HEK293 (cell line): ENCODE measurements around the gene CACNA1F.

Experiments
- CTCF ChIA-PET: fragments of 350-600 bp; formaldehyde crosslinking; extraction: SDS; loops from one replicate; lab custom pipeline; 2021; ENCODE audit warnings: antibody characterized with exemption; lab: Yijun Ruan, JAX
- POLR2A ChIA-PET: fragments of 300-600 bp; formaldehyde crosslinking; extraction: SDS; loops from one replicate; lab custom pipeline; 2020; ENCODE audit warnings: antibody characterized with exemption, inconsistent platforms; lab: Yijun Ruan, JAX
- H3K27ac ChIP-seq: fragments of 200-500 bp; sonication (Bioruptor generic); 2 replicates; pipeline ENCODE4 v1.5.1; 2014; ENCODE audit warnings: low read depth, low read length, control low read depth, inconsistent platforms; ENCODE audit errors: extremely low read depth
- H3K36me3 ChIP-seq, 2 experiments: fragments of 200-500 bp in 1 of 2; sonication (Bioruptor generic) in 1 of 2; 1 replicate in 1 of 2; 2 replicates in 1 of 2; pipeline ENCODE4 v1.5.1; 2014 to 2017; ENCODE audit warnings: inconsistent platforms in 2 of 2, low read length in 2 of 2; ENCODE audit not compliant: control insufficient read depth in 2 of 2, insufficient read depth in 1 of 2
- H3K4me1 ChIP-seq: fragments of 200-500 bp; sonication (Bioruptor generic); 2 replicates; pipeline ENCODE4 v1.5.1; 2014; ENCODE audit warnings: mild to moderate bottlenecking, low read length, inconsistent platforms; ENCODE audit not compliant: control insufficient read depth, insufficient read depth
- H3K4me3 ChIP-seq: 2 replicates; pipeline ENCODE4 v1.5.1; 2011; ENCODE audit warnings: low read depth, mild to moderate bottlenecking, control low read depth, low read length, moderate library complexity
- H3K9me3 ChIP-seq: fragments of 200-500 bp; sonication (Bioruptor generic); 2 replicates; pipeline ENCODE4 v1.5.1; 2014; ENCODE audit warnings: low read depth, low read length, inconsistent platforms; ENCODE audit not compliant: control insufficient read depth, insufficient read depth
- EGR2 ChIP-seq: fragments of 450-650 bp; formaldehyde crosslinking; IDR thresholded peaks from 2 replicates; pipeline ENCODE4 v1.5.1; 2016; ENCODE audit warnings: low read depth, missing biosample characterization, missing genetic modification characterization
- FEZF1 ChIP-seq: fragments of 450-650 bp; formaldehyde crosslinking; IDR thresholded peaks from 2 replicates; pipeline ENCODE4 v1.5.1; 2016; ENCODE audit warnings: missing biosample characterization, missing genetic modification characterization
- GLIS2 ChIP-seq: fragments of 450-650 bp; formaldehyde crosslinking; IDR thresholded peaks from 2 replicates; pipeline ENCODE4 v1.5.1; 2016; ENCODE audit warnings: missing biosample characterization, missing genetic modification characterization
- HOXD13 ChIP-seq: sonication (generic); formaldehyde crosslinking; IDR thresholded peaks from 2 replicates; pipeline ENCODE4 v1.8.0; 2022; ENCODE audit warnings: missing genetic modification reagents, borderline replicate concordance
- OSR2 ChIP-seq: fragments of 450-650 bp; formaldehyde crosslinking; IDR thresholded peaks from 2 replicates; pipeline ENCODE4 v1.5.1; 2016; ENCODE audit warnings: missing biosample characterization, missing genetic modification characterization
- PRDM4 ChIP-seq: fragments of 450-650 bp; formaldehyde crosslinking; IDR thresholded peaks from 2 replicates; pipeline ENCODE4 v1.5.1; 2017; ENCODE audit warnings: missing biosample characterization, missing genetic modification characterization
- SP2 ChIP-seq: fragments of 450-650 bp; formaldehyde crosslinking; IDR thresholded peaks from 2 replicates; pipeline ENCODE4 v1.5.1; 2016; ENCODE audit warnings: missing biosample characterization, missing genetic modification characterization
- TRIM28 ChIP-seq: IDR thresholded peaks from 2 replicates; pipeline ENCODE4 v1.6.1; 2011; ENCODE audit warnings: low read length, control low read depth, borderline replicate concordance
- ZNF10 ChIP-seq: fragments of 450-650 bp; formaldehyde crosslinking; IDR thresholded peaks from 2 replicates; pipeline ENCODE4 v1.5.1; 2017; ENCODE audit warnings: missing biosample characterization, missing genetic modification characterization
- ZNF112 ChIP-seq: fragments of 450-650 bp; formaldehyde crosslinking; IDR thresholded peaks from 2 replicates; pipeline ENCODE4 v1.5.0; 2017; ENCODE audit warnings: missing biosample characterization, missing genetic modification characterization
- ZNF133 ChIP-seq: fragments of 450-650 bp; formaldehyde crosslinking; IDR thresholded peaks from 2 replicates; pipeline ENCODE4 v1.5.1; 2016; ENCODE audit warnings: missing biosample characterization, missing genetic modification characterization
- ZNF155 ChIP-seq: fragments of 450-650 bp; formaldehyde crosslinking; IDR thresholded peaks from 2 replicates; pipeline ENCODE4 v1.5.1; 2016; ENCODE audit warnings: missing biosample characterization, missing genetic modification characterization
- ZNF157 ChIP-seq: fragments of 450-650 bp; formaldehyde crosslinking; IDR thresholded peaks from 2 replicates; pipeline ENCODE4 v1.5.1; 2016; ENCODE audit warnings: missing biosample characterization, missing genetic modification characterization
- ZNF335 ChIP-seq: fragments of 450-650 bp; formaldehyde crosslinking; conservative IDR thresholded peaks from 2 replicates; pipeline ENCODE4 v1.5.1; 2016; ENCODE audit warnings: missing biosample characterization, missing genetic modification characterization
- ZNF354C ChIP-seq: fragments of 450-650 bp; formaldehyde crosslinking; IDR thresholded peaks from 2 replicates; pipeline ENCODE4 v1.5.1; 2016; ENCODE audit warnings: missing biosample characterization, missing genetic modification characterization, low read depth, borderline replicate concordance
- ZNF426 ChIP-seq: fragments of 450-650 bp; formaldehyde crosslinking; IDR thresholded peaks from 2 replicates; pipeline ENCODE4 v1.5.1; 2017; ENCODE audit warnings: missing biosample characterization, missing genetic modification characterization, mild to moderate bottlenecking, inconsistent platforms, moderate library complexity
- ZNF513 ChIP-seq: fragments of 450-650 bp; IDR thresholded peaks from 2 replicates; pipeline ENCODE4 v1.5.1; 2018; ENCODE audit warnings: missing biosample characterization, missing genetic modification characterization
- ZNF529 ChIP-seq: fragments of 450-650 bp; formaldehyde crosslinking; IDR thresholded peaks from 2 replicates; pipeline ENCODE4 v1.5.1; 2017; ENCODE audit warnings: missing genetic modification characterization, missing biosample characterization; ENCODE audit not compliant: insufficient replicate concordance
- ZNF530 ChIP-seq: fragments of 450-650 bp; formaldehyde crosslinking; IDR thresholded peaks from 2 replicates; pipeline ENCODE4 v1.5.1; 2016; ENCODE audit warnings: low read depth, missing biosample characterization, missing genetic modification characterization
- ZNF544 ChIP-seq: fragments of 450-650 bp; formaldehyde crosslinking; IDR thresholded peaks from 2 replicates; pipeline ENCODE4 v1.5.0; 2017; ENCODE audit warnings: missing biosample characterization, missing genetic modification characterization
- ZNF580 ChIP-seq: fragments of 450-650 bp; formaldehyde crosslinking; IDR thresholded peaks from 2 replicates; pipeline ENCODE4 v1.5.1; 2016; ENCODE audit warnings: missing biosample characterization, missing genetic modification characterization
- ZNF660 ChIP-seq: fragments of 450-650 bp; IDR thresholded peaks from 2 replicates; pipeline ENCODE4 v1.5.1; 2018; ENCODE audit warnings: missing biosample characterization, mild to moderate bottlenecking, missing genetic modification characterization
- ZNF677 ChIP-seq: fragments of 450-650 bp; IDR thresholded peaks from 2 replicates; pipeline ENCODE4 v1.5.0; 2018; ENCODE audit warnings: missing biosample characterization, mild to moderate bottlenecking, missing genetic modification characterization, moderate library complexity
- ZNF701 ChIP-seq: fragments of 450-650 bp; formaldehyde crosslinking; IDR thresholded peaks from 2 replicates; pipeline ENCODE4 v1.5.1; 2016; ENCODE audit warnings: missing biosample characterization, missing genetic modification characterization
- ZNF785 ChIP-seq: fragments of 450-650 bp; formaldehyde crosslinking; IDR thresholded peaks from 2 replicates; pipeline ENCODE4 v1.5.1; 2016; ENCODE audit warnings: missing biosample characterization, missing genetic modification characterization
- ZNF792 ChIP-seq: fragments of 450-650 bp; formaldehyde crosslinking; IDR thresholded peaks from 2 replicates; pipeline ENCODE4 v1.5.1; 2016; ENCODE audit warnings: missing biosample characterization, missing genetic modification characterization

Gene CACNA1F

GRCh38 chrX:49208399-49208798 lies 24.7 kb downstream of the CACNA1F start:
- no peak overlapping the region for H3K27ac ChIP-seq
- TF ChIP-seq EGR2 (tag by site-specific recombination) (peak; percentile 32; the same call in 1 of the 2 replicates), ZNF155 (tag by site-specific recombination) (no peak)
- POLR2A ChIA-PET, result no interaction called here
- H3K4me3 ChIP-seq, result no peak overlapping the region
- no peaks in the 10 kb centered on the region for H3K9me3 ChIP-seq
- CTCF ChIA-PET, result no interaction called here
- no peaks in the 10 kb centered on the region for H3K36me3 ChIP-seq
- no peaks in the 10 kb centered on the region for H3K4me1 ChIP-seq

GRCh38 chrX:49206543-49206942 lies 26.6 kb downstream of the CACNA1F start:
- TF ChIP-seq ZNF157 (tag by site-specific recombination) (no peak), ZNF792 (tag by site-specific recombination) (no peak), TRIM28 (no peak), FEZF1 (tag by site-specific recombination) (no peak), ZNF335 (tag by site-specific recombination) (no peak), SP2 (tag by site-specific recombination) (no peak), ZNF513 (tag by site-specific recombination) (no peak), ZNF701 (no peak), ZNF10 (tag by site-specific recombination) (no peak), OSR2 (tag by site-specific recombination) (no peak), GLIS2 (tag by site-specific recombination) (no peak), HOXD13 (CRISPR knock-in tag) (no peak)
- TF ChIP-seq, all 188 proteins: peak for 0
- Histone ChIP-seq H3K4me3 (no peak overlapping the region), H3K36me3 (no peaks in the 10 kb centered on the region), H3K4me1 (no peaks in the 10 kb centered on the region), H3K27ac (no peak overlapping the region), H3K9me3 (no peaks in the 10 kb centered on the region)
- CTCF ChIA-PET, result no interaction called here
- POLR2A ChIA-PET, result interaction anchor here (0.6 to 1.6 kb wide), 3 partner anchors 16 to 1978 kb away, joined by 3 to 5 read pairs (median 3); no protein-coding TSS in a partner anchor

- Histone ChIP-seq H3K9me3 (no peaks in the 10 kb centered on the region), H3K4me1 (no peaks in the 10 kb centered on the region), H3K27ac (no peak overlapping the region), H3K4me3 (no peak overlapping the region), H3K36me3 (no peaks in the 10 kb centered on the region)
- no peak for TF ChIP-seq ZNF133 (tag by site-specific recombination)
- TF ChIP-seq ZNF112, result no peak
- no peak for TF ChIP-seq ZNF580 (tag by site-specific recombination)
- CTCF ChIA-PET, result interaction anchor here (0.6 kb wide), 1 partner anchor 187 kb away, joined by 3 read pairs; no protein-coding TSS in a partner anchor
- POLR2A ChIA-PET, result interaction anchor here (1.6 kb wide), 1 partner anchor 15 kb away, joined by 3 read pairs; no protein-coding TSS in a partner anchor
These were observed 27.7 kb downstream of the CACNA1F start for GRCh38 chrX:49205443-49205842.

- CTCF ChIA-PET, result no interaction called here
- Histone ChIP-seq H3K36me3 (no peaks in the 10 kb centered on the region), H3K27ac (no peak overlapping the region), H3K9me3 (no peaks in the 10 kb centered on the region), H3K4me1 (no peaks in the 10 kb centered on the region), H3K4me3 (no peak overlapping the region)
- POLR2A ChIA-PET, result no interaction called here
- TF ChIP-seq EGR2 (tag by site-specific recombination) (peak; percentile 91), ZNF112 (no peak), ZNF544 (tag by site-specific recombination) (no peak), PRDM4 (tag by site-specific recombination) (no peak), ZNF785 (tag by site-specific recombination) (no peak), ZNF426 (tag by site-specific recombination) (no peak), GLIS2 (tag by site-specific recombination) (no peak), ZNF530 (tag by site-specific recombination) (no peak), ZNF660 (tag by site-specific recombination) (no peak), ZNF529 (tag by site-specific recombination) (no peak), ZNF354C (tag by site-specific recombination) (no peak), ZNF677 (tag by site-specific recombination) (no peak)
These were observed 28.4 kb downstream of the CACNA1F start for GRCh38 chrX:49204709-49205108.
